Activated naive CD4-positive, alpha-beta T cell treated with anti-CD3 and anti-CD28 coated beads, Interleukin-2, amount 10 ng/mL, durations not matched to agents 7 days and 5 days (primary cell): ENCODE measurements around the gene MAGEB16.

Experiments
- CTCF ChIA-PET: fragments of 350-600 bp; sonication (Branson Sonifier 250); formaldehyde crosslinking; loops from one replicate; lab custom pipeline; 2021; ENCODE audit warnings: antibody characterized with exemption; lab: Charles Lee
- DNase-seq: peaks from one replicate; pipeline ENCODE4 v3.0.0-alpha.2; 2020
- H3K27ac Mint-ChIP-seq: one replicate; pipeline ENCODE4 v1.8.0; 2021; ENCODE audit warnings: mild to moderate bottlenecking, moderate library complexity, mixed read lengths
- H3K27me3 Mint-ChIP-seq: one replicate; pipeline ENCODE4 v1.8.0; 2021; ENCODE audit warnings: mild to moderate bottlenecking, mixed read lengths
- H3K36me3 Mint-ChIP-seq: one replicate; pipeline ENCODE4 v1.8.0; 2021; ENCODE audit warnings: mixed read lengths
- H3K4me1 Mint-ChIP-seq: one replicate; pipeline ENCODE4 v1.8.0; 2021; ENCODE audit warnings: mixed read lengths
- H3K4me3 Mint-ChIP-seq: one replicate; pipeline ENCODE4 v1.8.0; 2021; ENCODE audit warnings: mild to moderate bottlenecking, moderate library complexity, mixed read lengths
- H3K9me3 Mint-ChIP-seq: one replicate; pipeline ENCODE4 v1.8.0; 2021; ENCODE audit warnings: mixed read lengths

The MAGEB16 gene

GRCh38 chrX:35798042-35798441 lies at the start of gene MAGEB16:
Gene MAGEB16, plus strand, starts transcription at chrX:35798342. Its CDS starts 3,855 bp downstream, at chrX:35802197.
- CTCF ChIA-PET, result no interaction called here
- no peaks in the 10 kb centered on the region for H3K36me3 Mint-ChIP-seq
- no peaks in the 10 kb centered on the region for H3K4me1 Mint-ChIP-seq
- no peak within 1 kb of the TSS for H3K27ac Mint-ChIP-seq
- peaks cover 3% of the 10 kb centered on the region for H3K9me3 Mint-ChIP-seq
- H3K27me3 Mint-ChIP-seq, result no peaks in the 10 kb centered on the region
- H3K4me3 Mint-ChIP-seq, result no peak within 1 kb of the TSS
- no peak for DNase-seq

DNA sequence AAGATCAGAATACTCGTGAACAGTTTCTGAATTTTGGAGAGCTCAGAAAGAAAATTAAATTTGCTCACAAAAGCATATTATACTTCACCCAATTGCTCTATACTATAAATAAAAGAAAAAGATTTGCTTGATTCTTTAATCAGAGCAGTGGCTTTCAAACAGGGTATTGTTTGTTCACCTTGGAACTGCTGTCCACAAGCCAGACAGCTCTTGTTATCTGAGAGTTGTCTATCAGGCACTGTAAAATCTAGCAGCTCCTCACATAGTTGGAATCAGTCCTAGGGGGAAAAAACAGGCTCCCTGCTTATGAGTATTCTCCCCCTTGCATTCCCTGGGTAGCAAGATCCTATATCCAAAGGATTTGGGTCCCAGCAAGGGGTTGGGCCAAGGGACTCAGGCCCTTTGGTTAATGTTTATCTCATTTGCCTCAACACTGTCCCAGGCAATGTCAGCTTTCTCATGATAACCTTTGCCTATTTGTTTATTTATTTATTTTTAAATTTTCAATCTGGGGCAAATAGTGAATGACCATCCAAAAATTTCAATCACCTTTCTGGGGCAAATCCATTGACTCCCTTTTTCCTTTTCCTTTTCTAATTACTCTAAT lies 24.1 kb upstream of the MAGEB16 start:
- no peak for DNase-seq
- Mint-ChIP-seq H3K4me3 (no peak overlapping the region), H3K27ac (no peak overlapping the region), H3K36me3 (no peaks in the 10 kb centered on the region), H3K27me3 (no peaks in the 10 kb centered on the region), H3K4me1 (no peaks in the 10 kb centered on the region), H3K9me3 (no peaks in the 10 kb centered on the region)
- CTCF ChIA-PET, result no interaction called here

- Mint-ChIP-seq H3K36me3 (no peaks in the 10 kb centered on the region), H3K4me3 (no peak overlapping the region), H3K4me1 (no peaks in the 10 kb centered on the region), H3K27ac (no peak overlapping the region), H3K27me3 (no peaks in the 10 kb centered on the region), H3K9me3 (no peaks in the 10 kb centered on the region)
- CTCF ChIA-PET, result no interaction called here
- DNase-seq, result no peak
These were observed 13.1 kb upstream of the MAGEB16 start for GRCh38 chrX:35785075-35785474.

GRCh38 chrX:35786271-35786670 lies 11.9 kb upstream of the MAGEB16 start:
- Mint-ChIP-seq H3K4me1 (no peaks in the 10 kb centered on the region), H3K27ac (no peak overlapping the region), H3K9me3 (no peaks in the 10 kb centered on the region), H3K4me3 (no peak overlapping the region), H3K36me3 (no peaks in the 10 kb centered on the region), H3K27me3 (no peaks in the 10 kb centered on the region)
- CTCF ChIA-PET, result no interaction called here
- no peak for DNase-seq

DNA sequence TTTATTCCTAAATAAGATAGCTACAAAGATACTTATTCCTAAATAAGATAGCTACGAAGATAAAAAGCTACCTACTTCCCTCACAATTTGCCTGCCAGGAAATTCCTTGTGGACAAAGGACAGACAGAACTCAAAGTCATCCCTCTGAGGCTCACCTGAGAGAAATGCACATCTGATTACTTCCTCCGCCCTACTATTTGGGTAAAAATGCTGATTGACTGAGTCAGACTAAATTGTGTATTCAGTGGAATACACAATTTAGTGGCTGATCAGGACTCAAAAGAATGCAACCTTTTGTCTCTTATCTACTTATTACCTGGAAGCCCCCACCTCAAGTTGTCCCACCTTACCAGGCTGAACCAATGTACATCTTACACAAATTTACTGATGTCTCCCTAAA lies 10.3 kb upstream of the MAGEB16 start:
- H3K4me1 Mint-ChIP-seq, result no peaks in the 10 kb centered on the region
- H3K27ac Mint-ChIP-seq, result no peak overlapping the region
- CTCF ChIA-PET, result no interaction called here
- DNase-seq, result no peak
- H3K9me3 Mint-ChIP-seq, result no peaks in the 10 kb centered on the region
- H3K27me3 Mint-ChIP-seq, result no peaks in the 10 kb centered on the region
- H3K4me3 Mint-ChIP-seq, result no peak overlapping the region
- no peaks in the 10 kb centered on the region for H3K36me3 Mint-ChIP-seq

DNA sequence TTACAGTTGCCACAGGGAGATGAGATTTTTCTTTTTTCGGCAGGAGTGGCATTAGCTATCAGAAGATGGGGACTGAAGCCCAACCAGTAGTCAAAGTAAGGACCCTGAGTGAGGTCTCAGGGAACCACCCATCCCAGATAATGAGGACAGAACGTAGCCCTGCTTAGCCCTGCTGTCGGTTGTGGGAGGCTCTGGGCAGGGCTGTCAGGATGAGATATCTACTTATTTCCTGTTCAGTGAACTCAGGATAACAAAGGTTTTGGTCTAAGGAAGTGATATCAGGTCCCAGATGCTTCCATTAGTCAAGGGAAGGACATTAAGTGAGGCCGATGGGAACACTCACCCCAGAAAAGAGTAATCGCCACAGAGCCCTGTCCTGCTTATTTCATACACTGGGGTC lies 2.3 kb downstream of the MAGEB16 start:
- H3K9me3 Mint-ChIP-seq, result peaks cover 3% of the 10 kb centered on the region
- no peaks in the 10 kb centered on the region for H3K4me1 Mint-ChIP-seq
- H3K27me3 Mint-ChIP-seq, result no peaks in the 10 kb centered on the region
- CTCF ChIA-PET, result no interaction called here
- no peak overlapping the region for H3K27ac Mint-ChIP-seq
- no peak for DNase-seq
- no peak overlapping the region for H3K4me3 Mint-ChIP-seq
- no peaks in the 10 kb centered on the region for H3K36me3 Mint-ChIP-seq

GRCh38 chrX:35809781-35810180 lies 11.6 kb downstream of the MAGEB16 start:
- no peaks in the 10 kb centered on the region for H3K36me3 Mint-ChIP-seq
- CTCF ChIA-PET, result no interaction called here

GRCh38 chrX:35819241-35819640 lies 21.1 kb downstream of the MAGEB16 start:
- Mint-ChIP-seq H3K4me1 (no peaks in the 10 kb centered on the region), H3K27ac (no peak overlapping the region), H3K9me3 (peaks cover 2% of the 10 kb centered on the region), H3K27me3 (no peaks in the 10 kb centered on the region), H3K36me3 (no peaks in the 10 kb centered on the region), H3K4me3 (no peak overlapping the region)
- CTCF ChIA-PET, result no interaction called here
- no peak for DNase-seq

More at GRCh38 chrX:35809781-35810180, 11.6 kb downstream of the MAGEB16 start:
- Mint-ChIP-seq H3K4me1 (no peaks in the 10 kb centered on the region), H3K4me3 (no peak overlapping the region), H3K9me3 (peaks cover 3% of the 10 kb centered on the region), H3K27me3 (no peaks in the 10 kb centered on the region), H3K27ac (no peak overlapping the region)
- DNase-seq, result no peak

DNA sequence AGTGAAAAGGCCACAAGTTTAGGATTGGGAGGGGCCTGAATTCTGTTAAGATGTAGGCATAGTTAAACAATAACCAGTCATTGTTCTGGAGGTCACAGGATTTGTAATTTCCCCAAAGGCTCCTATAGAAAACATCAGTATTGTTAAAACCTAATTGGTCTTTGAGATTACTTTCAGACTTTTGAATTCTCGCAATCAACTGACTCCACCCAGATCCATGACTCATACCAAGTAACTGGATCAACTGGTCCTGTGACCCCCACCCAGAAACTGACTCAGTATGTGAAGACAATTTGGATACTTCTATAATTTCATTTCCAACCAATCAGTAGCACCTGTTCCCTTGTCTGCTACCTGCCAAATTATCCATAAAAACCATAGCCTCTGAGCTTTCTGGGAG lies 28.4 kb downstream of the MAGEB16 start:
- CTCF ChIA-PET, result no interaction called here
- Mint-ChIP-seq H3K4me1 (no peaks in the 10 kb centered on the region), H3K4me3 (no peak overlapping the region), H3K9me3 (peaks cover 2% of the 10 kb centered on the region), H3K36me3 (no peaks in the 10 kb centered on the region), H3K27me3 (no peaks in the 10 kb centered on the region), H3K27ac (no peak overlapping the region)
- DNase-seq, result no peak

DNA sequence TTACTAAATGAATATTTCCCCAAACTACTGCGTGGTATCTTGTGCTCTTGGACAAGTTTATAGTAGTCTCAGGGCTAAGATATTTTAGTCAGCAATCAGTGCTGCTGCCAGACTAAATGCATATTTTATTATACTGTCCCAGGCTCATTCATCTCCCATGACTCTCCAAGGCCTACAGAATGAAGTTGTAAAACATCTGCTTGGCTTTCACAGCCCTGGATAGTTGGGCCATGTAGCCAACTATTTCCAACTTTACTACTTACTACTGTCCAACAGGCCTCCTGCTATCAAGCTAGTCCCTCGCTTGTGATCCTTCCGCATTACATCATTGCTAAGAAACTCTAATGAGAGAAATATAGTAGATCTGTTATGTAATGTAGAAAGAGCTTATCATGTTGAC lies 31.4 kb downstream of the MAGEB16 start:
- no peaks in the 10 kb centered on the region for H3K36me3 Mint-ChIP-seq
- no peaks in the 10 kb centered on the region for H3K4me1 Mint-ChIP-seq
- no peaks in the 10 kb centered on the region for H3K9me3 Mint-ChIP-seq
- H3K4me3 Mint-ChIP-seq, result no peak overlapping the region
- CTCF ChIA-PET, result no interaction called here
- no peak overlapping the region for H3K27ac Mint-ChIP-seq
- H3K27me3 Mint-ChIP-seq, result no peaks in the 10 kb centered on the region
- no peak for DNase-seq

- Mint-ChIP-seq H3K27ac (no peak overlapping the region), H3K4me3 (no peak overlapping the region)
- CTCF ChIA-PET, result no interaction called here
These were observed 43.7 kb downstream of the MAGEB16 start for GRCh38 chrX:35841872-35842271.

GRCh38 chrX:35842674-35843073 lies 44.5 kb downstream of the MAGEB16 start:
- Mint-ChIP-seq H3K36me3 (no peaks in the 10 kb centered on the region), H3K4me3 (no peak overlapping the region), H3K27me3 (no peaks in the 10 kb centered on the region), H3K9me3 (no peaks in the 10 kb centered on the region), H3K27ac (no peak overlapping the region), H3K4me1 (no peaks in the 10 kb centered on the region)
- CTCF ChIA-PET, result no interaction called here
- DNase-seq, result no peak

More at GRCh38 chrX:35841872-35842271, 43.7 kb downstream of the MAGEB16 start:
- Mint-ChIP-seq H3K27me3 (no peaks in the 10 kb centered on the region), H3K36me3 (no peaks in the 10 kb centered on the region), H3K9me3 (no peaks in the 10 kb centered on the region), H3K4me1 (no peaks in the 10 kb centered on the region)
- DNase-seq, result no peak

- Mint-ChIP-seq H3K27ac (no peak overlapping the region), H3K36me3 (no peaks in the 10 kb centered on the region), H3K27me3 (no peaks in the 10 kb centered on the region), H3K4me1 (no peaks in the 10 kb centered on the region), H3K4me3 (no peak overlapping the region), H3K9me3 (no peaks in the 10 kb centered on the region)
- DNase-seq, result no peak
- CTCF ChIA-PET, result no interaction called here
These were observed 49.6 kb downstream of the MAGEB16 start for GRCh38 chrX:35847736-35848135.
